ENCODE results near the gene PER1. TPM values are rescaled to one million over a fixed set of nuclear protein-coding genes. Genes with fewer than 3 reads are reported as not detected.

Gene PER1
- total and polyA plus RNA-seq, 2 of the 13 experiments (the other 11 are each of a cell fraction or from before 2014, with no cell fraction given) = 2.6 to 3.6 TPM

DNA sequence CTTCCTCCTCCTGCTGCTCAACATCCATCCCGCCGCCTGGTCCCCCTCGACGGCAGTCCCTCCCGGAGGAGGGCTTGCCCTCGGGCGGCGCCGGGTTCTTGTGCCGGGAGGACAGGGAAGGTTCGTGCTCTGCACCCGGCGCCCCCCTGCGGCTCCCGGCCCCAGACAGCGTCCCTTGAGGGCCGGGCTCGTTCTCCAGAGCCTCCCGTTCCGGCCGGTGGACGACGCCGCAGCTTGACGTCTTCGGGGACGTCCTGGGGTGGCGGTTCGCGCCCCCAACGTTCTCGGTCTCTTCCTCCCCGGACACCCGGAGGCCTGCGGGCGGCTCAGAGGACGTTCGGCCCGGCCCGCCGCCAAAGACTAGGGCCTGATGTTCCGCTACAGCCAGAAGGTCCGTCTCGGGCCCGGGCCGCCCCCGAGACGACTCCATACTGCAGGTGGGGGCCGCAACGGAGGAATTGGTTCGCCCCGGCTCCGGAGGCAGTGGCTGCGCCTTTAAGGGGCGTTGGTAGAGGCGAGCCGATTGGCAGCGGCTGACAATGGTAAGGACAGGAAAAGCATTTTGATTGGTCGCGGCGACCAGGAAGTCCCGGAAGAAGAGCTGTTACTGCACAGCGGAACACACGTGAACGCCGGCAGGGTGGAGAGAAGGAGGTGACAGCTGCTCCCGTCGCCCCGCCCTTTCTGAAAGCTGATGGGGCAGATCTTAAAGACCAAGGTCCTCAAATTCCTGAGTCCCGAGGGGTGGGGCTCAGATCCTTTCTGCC is 37.7 kb upstream of the PER1 start, which contains the start of gene BORCS6:
TSS of gene BORCS6 (minus strand) at position 470 of the 767 bp plus-strand sequence. CDS start at position 430, 40 bp downstream.
- Histone ChIP-seq H3K27me3 (ENCODE audit: control insufficient read depth in 1 of 2, insufficient read depth in 2 of 2, low read length in 2 of 2) (no peaks in the 10 kb centered on the region; a peak in 1 of 5 replicates), H3K9ac (ENCODE audit: insufficient read depth, low read depth, low read length) (peak within 1 kb of the TSS; percentile 79), H3K4me1 (ENCODE audit: insufficient read depth, low read length) (peaks cover 47% of the 10 kb centered on the region), H3K36me3 (replicated peaks in 1 of 2; ENCODE audit: control insufficient read depth in 1 of 2, insufficient read depth in 2 of 2, low read length in 2 of 2) (no peaks in the 10 kb centered on the region), H4K20me1 (ENCODE audit: insufficient read depth, low read length) (peaks cover 6% of the 10 kb centered on the region), H3K27ac (ENCODE audit: extremely low read length, insufficient read depth, low read length) (peak within 1 kb of the TSS; percentile 64), H3K4me2 (ENCODE audit: low read depth, low read length) (peak within 1 kb of the TSS; percentile 98), H3K79me2 (ENCODE audit: insufficient read depth, low read length) (peaks cover 8% of the 10 kb centered on the region), H3K4me3 (replicated peaks in 1 of 3; ENCODE audit: insufficient read depth in 1 of 3, low read depth in 2 of 3, low read length in 3 of 3) (peak within 1 kb of the TSS; percentile 74 to 92 (median 77)), H2AFZ (ENCODE audit: low read length) (no peak within 1 kb of the TSS), H3K9me3 (ENCODE audit: low read length) (no peaks in the 10 kb centered on the region)
- under 1% methylated on average over 28 of the region's 70 CpGs for WGBS (ENCODE audit: low lambda C conversion rate)
- FAIRE-seq (peak; percentile 76), DNase-seq (ENCODE audit: low spot score) (peak; percentile 95), ATAC-seq (peak; percentile 67)
- TSS peak; percentile 71 for BruUV-seq (replicated peaks)
- ChIA-PET POLR2A (interaction anchor here (0.7 to 9.9 kb wide), 10 partner anchors 15 to 503 kb away, joined by 3 to 160 read pairs (median 12); partner anchors contain the start of genes AURKB, CTC1, PFAS and SLC25A35), CTCF (ENCODE audit: low intra/inter-chr PET ratio, low total read pairs) (no interaction called here)
- in situ Hi-C loops (cut with HindIII; ENCODE audit: extremely low pct_ligation_motif_present, low pct_unique_long_range_greater_than_20kb) (loop anchor here (5.0 to 10.0 kb wide), 2 partner anchors 32 to 65 kb away; partner anchors contain the start of gene HES7), intact Hi-C loops (cut with micrococcal nuclease; ENCODE audit: unreplicated experiment) (loop anchor here (5.0 kb wide), 1 partner anchor 53 kb away; no protein-coding TSS in a partner anchor)
- TF ChIP-seq ZMAT3 (CRISPR knock-in tag; conservative IDR thresholded peaks at IDR 0.05) (no peak), PHF5A (CRISPR knock-in tag; IDR thresholded peaks at IDR 0.05; ENCODE audit: low read depth, unreplicated experiment) (no peak), ZNF235 (CRISPR knock-in tag; IDR thresholded peaks at IDR 0.05; ENCODE audit: borderline replicate concordance) (no peak), ZZZ3 (CRISPR knock-in tag; IDR thresholded peaks at IDR 0.05; ENCODE audit: borderline replicate concordance) (no peak), ZFX (CRISPR knock-in tag; IDR thresholded peaks at IDR 0.05; ENCODE audit: low read depth) (peak; percentile 68), ZSCAN30 (CRISPR knock-in tag; IDR thresholded peaks at IDR 0.05) (no peak), REL (CRISPR knock-in tag; conservative IDR thresholded peaks at IDR 0.05) (no peak), FIP1L1 (IDR thresholded peaks at IDR 0.05; ENCODE audit: borderline replicate concordance, insufficient read depth, low read depth, low read length) (no peak), POLR2AphosphoS5 (IDR thresholded peaks at IDR 0.05; ENCODE audit: low read depth, low read length) (peak; percentile 45; the same call in 1 of the 2 replicates)
- TF ChIP-seq, protein P1, sequence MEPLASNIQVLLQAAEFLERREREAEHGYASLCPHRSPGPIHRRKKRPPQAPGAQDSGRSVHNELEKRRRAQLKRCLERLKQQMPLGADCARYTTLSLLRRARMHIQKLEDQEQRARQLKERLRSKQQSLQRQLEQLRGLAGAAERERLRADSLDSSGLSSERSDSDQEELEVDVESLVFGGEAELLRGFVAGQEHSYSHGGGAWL (CRISPR knock-in tag; IDR thresholded peaks at IDR 0.05) = no peak; the same call in 1 of the 2 replicates
- TF ChIP-seq, protein P2, sequence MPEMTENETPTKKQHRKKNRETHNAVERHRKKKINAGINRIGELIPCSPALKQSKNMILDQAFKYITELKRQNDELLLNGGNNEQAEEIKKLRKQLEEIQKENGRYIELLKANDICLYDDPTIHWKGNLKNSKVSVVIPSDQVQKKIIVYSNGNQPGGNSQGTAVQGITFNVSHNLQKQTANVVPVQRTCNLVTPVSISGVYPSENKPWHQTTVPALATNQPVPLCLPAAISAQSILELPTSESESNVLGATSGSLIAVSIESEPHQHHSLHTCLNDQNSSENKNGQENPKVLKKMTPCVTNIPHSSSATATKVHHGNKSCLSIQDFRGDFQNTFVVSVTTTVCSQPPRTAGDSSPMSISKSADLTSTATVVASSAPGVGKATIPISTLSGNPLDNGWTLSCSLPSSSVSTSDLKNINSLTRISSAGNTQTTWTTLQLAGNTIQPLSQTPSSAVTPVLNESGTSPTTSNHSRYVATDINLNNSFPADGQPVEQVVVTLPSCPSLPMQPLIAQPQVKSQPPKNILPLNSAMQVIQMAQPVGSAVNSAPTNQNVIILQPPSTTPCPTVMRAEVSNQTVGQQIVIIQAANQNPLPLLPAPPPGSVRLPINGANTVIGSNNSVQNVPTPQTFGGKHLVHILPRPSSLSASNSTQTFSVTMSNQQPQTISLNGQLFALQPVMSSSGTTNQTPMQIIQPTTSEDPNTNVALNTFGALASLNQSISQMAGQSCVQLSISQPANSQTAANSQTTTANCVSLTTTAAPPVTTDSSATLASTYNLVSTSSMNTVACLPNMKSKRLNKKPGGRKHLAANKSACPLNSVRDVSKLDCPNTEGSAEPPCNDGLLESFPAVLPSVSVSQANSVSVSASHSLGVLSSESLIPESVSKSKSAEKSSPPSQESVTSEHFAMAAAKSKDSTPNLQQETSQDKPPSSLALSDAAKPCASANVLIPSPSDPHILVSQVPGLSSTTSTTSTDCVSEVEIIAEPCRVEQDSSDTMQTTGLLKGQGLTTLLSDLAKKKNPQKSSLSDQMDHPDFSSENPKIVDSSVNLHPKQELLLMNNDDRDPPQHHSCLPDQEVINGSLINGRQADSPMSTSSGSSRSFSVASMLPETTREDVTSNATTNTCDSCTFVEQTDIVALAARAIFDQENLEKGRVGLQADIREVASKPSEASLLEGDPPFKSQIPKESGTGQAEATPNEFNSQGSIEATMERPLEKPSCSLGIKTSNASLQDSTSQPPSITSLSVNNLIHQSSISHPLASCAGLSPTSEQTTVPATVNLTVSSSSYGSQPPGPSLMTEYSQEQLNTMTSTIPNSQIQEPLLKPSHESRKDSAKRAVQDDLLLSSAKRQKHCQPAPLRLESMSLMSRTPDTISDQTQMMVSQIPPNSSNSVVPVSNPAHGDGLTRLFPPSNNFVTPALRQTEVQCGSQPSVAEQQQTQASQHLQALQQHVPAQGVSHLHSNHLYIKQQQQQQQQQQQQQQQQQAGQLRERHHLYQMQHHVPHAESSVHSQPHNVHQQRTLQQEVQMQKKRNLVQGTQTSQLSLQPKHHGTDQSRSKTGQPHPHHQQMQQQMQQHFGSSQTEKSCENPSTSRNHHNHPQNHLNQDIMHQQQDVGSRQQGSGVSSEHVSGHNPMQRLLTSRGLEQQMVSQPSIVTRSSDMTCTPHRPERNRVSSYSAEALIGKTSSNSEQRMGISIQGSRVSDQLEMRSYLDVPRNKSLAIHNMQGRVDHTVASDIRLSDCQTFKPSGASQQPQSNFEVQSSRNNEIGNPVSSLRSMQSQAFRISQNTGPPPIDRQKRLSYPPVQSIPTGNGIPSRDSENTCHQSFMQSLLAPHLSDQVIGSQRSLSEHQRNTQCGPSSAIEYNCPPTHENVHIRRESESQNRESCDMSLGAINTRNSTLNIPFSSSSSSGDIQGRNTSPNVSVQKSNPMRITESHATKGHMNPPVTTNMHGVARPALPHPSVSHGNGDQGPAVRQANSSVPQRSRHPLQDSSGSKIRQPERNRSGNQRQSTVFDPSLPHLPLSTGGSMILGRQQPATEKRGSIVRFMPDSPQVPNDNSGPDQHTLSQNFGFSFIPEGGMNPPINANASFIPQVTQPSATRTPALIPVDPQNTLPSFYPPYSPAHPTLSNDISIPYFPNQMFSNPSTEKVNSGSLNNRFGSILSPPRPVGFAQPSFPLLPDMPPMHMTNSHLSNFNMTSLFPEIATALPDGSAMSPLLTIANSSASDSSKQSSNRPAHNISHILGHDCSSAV (CRISPR knock-in tag; IDR thresholded peaks at IDR 0.05; ENCODE audit: borderline replicate concordance) = no peak
- TF ChIP-seq, protein P3, sequence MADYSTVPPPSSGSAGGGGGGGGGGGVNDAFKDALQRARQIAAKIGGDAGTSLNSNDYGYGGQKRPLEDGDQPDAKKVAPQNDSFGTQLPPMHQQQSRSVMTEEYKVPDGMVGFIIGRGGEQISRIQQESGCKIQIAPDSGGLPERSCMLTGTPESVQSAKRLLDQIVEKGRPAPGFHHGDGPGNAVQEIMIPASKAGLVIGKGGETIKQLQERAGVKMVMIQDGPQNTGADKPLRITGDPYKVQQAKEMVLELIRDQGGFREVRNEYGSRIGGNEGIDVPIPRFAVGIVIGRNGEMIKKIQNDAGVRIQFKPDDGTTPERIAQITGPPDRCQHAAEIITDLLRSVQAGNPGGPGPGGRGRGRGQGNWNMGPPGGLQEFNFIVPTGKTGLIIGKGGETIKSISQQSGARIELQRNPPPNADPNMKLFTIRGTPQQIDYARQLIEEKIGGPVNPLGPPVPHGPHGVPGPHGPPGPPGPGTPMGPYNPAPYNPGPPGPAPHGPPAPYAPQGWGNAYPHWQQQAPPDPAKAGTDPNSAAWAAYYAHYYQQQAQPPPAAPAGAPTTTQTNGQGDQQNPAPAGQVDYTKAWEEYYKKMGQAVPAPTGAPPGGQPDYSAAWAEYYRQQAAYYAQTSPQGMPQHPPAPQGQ (CRISPR knock-in tag; IDR thresholded peaks at IDR 0.05; ENCODE audit: borderline replicate concordance) = no peak

All from HepG2 (cell line).